ENCODE data around the gene SDHA. TPM values are rescaled to one million over a fixed set of nuclear protein-coding genes. Genes with fewer than 3 reads are reported as not detected.
"Not testable (repeated sequence)": the region's sequence is repeated elsewhere in the genome, so short reads cannot be mapped to it uniquely, and the experiment has no call there.

Gene SDHA
- total RNA-seq, 1 donor from 2014 or later: 95.0 TPM

- no peak for DNase-seq (ENCODE audit: low read depth in 2 of 2)
Measured at GRCh38 chr5:298737-299125, 80.6 kb downstream of the SDHA start.

GRCh38 chr5:299921-300320 lies 81.8 kb downstream of the SDHA start:
- DNase-seq (ENCODE audit: low read depth in 2 of 2): not testable (repeated sequence)

GRCh38 chr5:300691-301435 lies 82.7 kb downstream of the SDHA start:
- not testable (repeated sequence) for DNase-seq (ENCODE audit: low read depth in 2 of 2)

- DNase-seq (ENCODE audit: low read depth in 2 of 2): not testable (repeated sequence)
Measured at GRCh38 chr5:302416-302815, 84.3 kb downstream of the SDHA start.

- no peak for DNase-seq (ENCODE audit: low read depth in 2 of 2)
Measured at GRCh38 chr5:302966-303365, 84.8 kb downstream of the SDHA start.

- DNase-seq (ENCODE audit: low read depth in 2 of 2): not testable (repeated sequence)
Measured at GRCh38 chr5:303741-304140, 85.6 kb downstream of the SDHA start.

GRCh38 chr5:305050-305449 lies 86.9 kb downstream of the SDHA start:
- DNase-seq (ENCODE audit: low read depth in 2 of 2): no peak

- no peak for DNase-seq (ENCODE audit: low read depth in 2 of 2)
Measured at GRCh38 chr5:305459-305858, 87.3 kb downstream of the SDHA start.

- no peak for DNase-seq (ENCODE audit: low read depth in 2 of 2)
Measured at GRCh38 chr5:306011-306805, 88.1 kb downstream of the SDHA start.

Other genes starting within 250 kb of the SDHA start
- gene PLEKHG4B, start 126.2 kb upstream of the SDHA start, total RNA-seq: under 0.01 TPM in 2 replicates
- gene LRRC14B, start 26.8 kb upstream of the SDHA start, total RNA-seq: not detected in 2 replicates
- 3.1 and 4.8 TPM in 2 replicates for gene CCDC127, start 167 bp upstream of the SDHA start, total RNA-seq
- 101 and 140 TPM in 2 replicates for gene PDCD6, start 53.3 kb downstream of the SDHA start, total RNA-seq
- gene AHRR, start 103.4 kb downstream of the SDHA start, total RNA-seq: 1.4 and 2.4 TPM in 2 replicates
- gene EXOC3, start 224.9 kb downstream of the SDHA start, total RNA-seq: 18.5 and 25.0 TPM in 2 replicates